GM18519 (cell line): Measurements from ENCODE around the gene EFCAB7.

ENCODE experiments used
- ATAC-seq: cut with Tn5 transposase; IDR thresholded peaks from one replicate; pipeline ENCODE4 v1.9.1; 2021; ENCODE audit warnings: mild to moderate bottlenecking, moderate library complexity; ENCODE audit not compliant: unreplicated experiment, low FRiP score

EFCAB7 gene

GRCh38 chr1:63522891-63523728 lies at the start of gene EFCAB7, which contains the start of gene ITGB3BP:
TSS of gene EFCAB7 (plus strand) at chr1:63523525. CDS start at chr1:63525573, 2,048 bp downstream.
TSS of gene ITGB3BP (minus strand) at chr1:63523225. CDS start at chr1:63523133, 92 bp downstream.
- peak; percentile 89 for ATAC-seq

GRCh38 chr1:63475761-63476160 lies 47.6 kb upstream of the EFCAB7 start:
- ATAC-seq, result no peak

GRCh38 chr1:63480057-63480456 lies 43.3 kb upstream of the EFCAB7 start:
- ATAC-seq, result no peak

GRCh38 chr1:63486629-63487028 lies 36.7 kb upstream of the EFCAB7 start:
- no peak for ATAC-seq

- ATAC-seq, result no peak
Measured at GRCh38 chr1:63487336-63488065, 35.8 kb upstream of the EFCAB7 start.

GRCh38 chr1:63497577-63497976 lies 25.7 kb upstream of the EFCAB7 start:
- ATAC-seq, result no peak

GRCh38 chr1:63498106-63498505 lies 25.2 kb upstream of the EFCAB7 start:
- ATAC-seq, result no peak

GRCh38 chr1:63501256-63501655 lies 22.1 kb upstream of the EFCAB7 start:
- ATAC-seq, result no peak

GRCh38 chr1:63506782-63507181 lies 16.5 kb upstream of the EFCAB7 start:
- no peak for ATAC-seq

- no peak for ATAC-seq
Measured at GRCh38 chr1:63509718-63510117, 13.6 kb upstream of the EFCAB7 start.

- no peak for ATAC-seq
Measured at GRCh38 chr1:63512584-63512983, 10.7 kb upstream of the EFCAB7 start.

- ATAC-seq, result no peak
Measured at GRCh38 chr1:63516629-63517028, 6.7 kb upstream of the EFCAB7 start.

- peak; percentile 9 for ATAC-seq
Measured at GRCh38 chr1:63523738-63524137, 413 bp downstream of the EFCAB7 start.

GRCh38 chr1:63524201-63524600 lies 876 bp downstream of the EFCAB7 start:
- no peak for ATAC-seq

GRCh38 chr1:63532727-63533126 lies 9.4 kb downstream of the EFCAB7 start:
- ATAC-seq, result no peak

GRCh38 chr1:63533931-63534330 lies 10.6 kb downstream of the EFCAB7 start:
- ATAC-seq, result no peak

GRCh38 chr1:63534406-63534805 lies 11.1 kb downstream of the EFCAB7 start:
- ATAC-seq, result no peak

GRCh38 chr1:63537006-63537405 lies 13.7 kb downstream of the EFCAB7 start:
- ATAC-seq, result no peak

- ATAC-seq, result no peak
Measured at GRCh38 chr1:63537940-63538339, 14.6 kb downstream of the EFCAB7 start.

GRCh38 chr1:63545780-63546179 lies 22.5 kb downstream of the EFCAB7 start:
- no peak for ATAC-seq

- no peak for ATAC-seq
Measured at GRCh38 chr1:63547621-63548294, 24.4 kb downstream of the EFCAB7 start.
